IPS-18a (cell line): ENCODE measurements around the gene PFKP.

Source experiments
- H3K27ac ChIP-seq: one replicate; pipeline ENCODE4 v1.5.1; 2013; ENCODE audit warnings: low read length
- H3K27me3 ChIP-seq: one replicate; pipeline ENCODE4 v1.6.1; 2013; ENCODE audit warnings: mild to moderate bottlenecking, low read length; ENCODE audit not compliant: control insufficient read depth, insufficient read depth
- H3K36me3 ChIP-seq: one replicate; pipeline ENCODE4 v1.6.1; 2013; ENCODE audit warnings: low read depth, low read length; ENCODE audit not compliant: control insufficient read depth
- H3K4me1 ChIP-seq: one replicate; pipeline ENCODE4 v1.6.1; 2013; ENCODE audit warnings: low read depth, low read length; ENCODE audit not compliant: control insufficient read depth
- H3K4me3 ChIP-seq: one replicate; pipeline ENCODE4 v1.5.1; 2013; ENCODE audit warnings: low read length
- H3K9ac ChIP-seq: one replicate; pipeline ENCODE4 v1.6.1; 2013; ENCODE audit warnings: mild to moderate bottlenecking, low read length, moderate library complexity
- H3K9me3 ChIP-seq: one replicate; pipeline ENCODE4 v1.6.1; 2013; ENCODE audit warnings: low read depth, low read length; ENCODE audit not compliant: control insufficient read depth

The PFKP gene

GRCh38 chr10:3034616-3035015 is 32.7 kb upstream of the PFKP start:
- Histone ChIP-seq H3K27ac (no peak overlapping the region), H3K4me3 (no peak overlapping the region), H3K9me3 (no peaks in the 10 kb centered on the region), H3K4me1 (no peaks in the 10 kb centered on the region), H3K36me3 (no peaks in the 10 kb centered on the region), H3K27me3 (no peaks in the 10 kb centered on the region), H3K9ac (no peak overlapping the region)

GRCh38 chr10:3036155-3037021 is 31.0 kb upstream of the PFKP start:
- Histone ChIP-seq H3K4me1 (no peaks in the 10 kb centered on the region), H3K4me3 (no peak overlapping the region), H3K27ac (no peak overlapping the region), H3K9ac (no peak overlapping the region), H3K9me3 (peaks cover 4% of the 10 kb centered on the region), H3K27me3 (no peaks in the 10 kb centered on the region), H3K36me3 (no peaks in the 10 kb centered on the region)

- Histone ChIP-seq H3K36me3 (no peaks in the 10 kb centered on the region), H3K27ac (no peak overlapping the region), H3K4me3 (no peak overlapping the region), H3K9me3 (peaks cover 4% of the 10 kb centered on the region), H3K4me1 (no peaks in the 10 kb centered on the region), H3K9ac (no peak overlapping the region), H3K27me3 (no peaks in the 10 kb centered on the region)
Observed at GRCh38 chr10:3037182-3037581, 30.2 kb upstream of the PFKP start.

GRCh38 chr10:3040069-3040468 is 27.3 kb upstream of the PFKP start:
- Histone ChIP-seq H3K27ac (no peak overlapping the region), H3K27me3 (no peaks in the 10 kb centered on the region), H3K4me1 (peaks cover under 1% of the 10 kb centered on the region), H3K9me3 (peaks cover 4% of the 10 kb centered on the region), H3K9ac (no peak overlapping the region), H3K4me3 (no peak overlapping the region), H3K36me3 (no peaks in the 10 kb centered on the region)

- Histone ChIP-seq H3K36me3 (no peaks in the 10 kb centered on the region), H3K9me3 (peaks cover 4% of the 10 kb centered on the region), H3K4me1 (peaks cover 11% of the 10 kb centered on the region), H3K9ac (no peak overlapping the region), H3K27me3 (no peaks in the 10 kb centered on the region), H3K27ac (no peak overlapping the region), H3K4me3 (no peak overlapping the region)
Observed at GRCh38 chr10:3042589-3042988, 24.8 kb upstream of the PFKP start.

GRCh38 chr10:3043512-3044368 is 23.6 kb upstream of the PFKP start:
- Histone ChIP-seq H3K27me3 (no peaks in the 10 kb centered on the region), H3K9ac (no peak overlapping the region), H3K27ac (no peak overlapping the region), H3K4me3 (no peak overlapping the region), H3K9me3 (peaks cover 4% of the 10 kb centered on the region), H3K36me3 (no peaks in the 10 kb centered on the region), H3K4me1 (peaks cover 18% of the 10 kb centered on the region)

GRCh38 chr10:3045471-3046209 is 21.7 kb upstream of the PFKP start:
- Histone ChIP-seq H3K27me3 (no peaks in the 10 kb centered on the region), H3K4me3 (peak overlapping the region; percentile 9), H3K9me3 (peaks cover 4% of the 10 kb centered on the region), H3K36me3 (no peaks in the 10 kb centered on the region), H3K27ac (no peak overlapping the region), H3K9ac (peak overlapping the region; percentile 12), H3K4me1 (peaks cover 18% of the 10 kb centered on the region)

GRCh38 chr10:3046210-3046779 is 21.1 kb upstream of the PFKP start:
- no peak overlapping the region for H3K9ac ChIP-seq
- no peaks in the 10 kb centered on the region for H3K36me3 ChIP-seq
- H3K4me1 ChIP-seq = peaks cover 18% of the 10 kb centered on the region
- no peak overlapping the region for H3K4me3 ChIP-seq
- H3K9me3 ChIP-seq = peaks cover under 1% of the 10 kb centered on the region
- no peaks in the 10 kb centered on the region for H3K27me3 ChIP-seq
- H3K27ac ChIP-seq = no peak overlapping the region

GRCh38 chr10:3046981-3047547 is 20.3 kb upstream of the PFKP start:
- peaks cover 18% of the 10 kb centered on the region for H3K4me1 ChIP-seq
- no peak overlapping the region for H3K27ac ChIP-seq
- no peaks in the 10 kb centered on the region for H3K9me3 ChIP-seq
- no peak overlapping the region for H3K4me3 ChIP-seq
- H3K27me3 ChIP-seq = no peaks in the 10 kb centered on the region
- H3K9ac ChIP-seq = no peak overlapping the region
- H3K36me3 ChIP-seq = no peaks in the 10 kb centered on the region

- Histone ChIP-seq H3K4me3 (no peak overlapping the region), H3K36me3 (no peaks in the 10 kb centered on the region), H3K27me3 (no peaks in the 10 kb centered on the region), H3K9me3 (no peaks in the 10 kb centered on the region), H3K9ac (no peak overlapping the region), H3K4me1 (peaks cover 18% of the 10 kb centered on the region), H3K27ac (no peak overlapping the region)
Observed at GRCh38 chr10:3047596-3047995, 19.8 kb upstream of the PFKP start.
